DMS53 treated with DMSO at 0.1 percent for 48 hours (cell line): Measurements from ENCODE around the gene B4GALNT3.

Experiments
- DNase-seq: peaks from one replicate; lab custom pipeline; 2025; ENCODE audit not compliant: unreplicated experiment; lab: John Stamatoyannopoulos, UW

B4GALNT3 gene

DNA sequence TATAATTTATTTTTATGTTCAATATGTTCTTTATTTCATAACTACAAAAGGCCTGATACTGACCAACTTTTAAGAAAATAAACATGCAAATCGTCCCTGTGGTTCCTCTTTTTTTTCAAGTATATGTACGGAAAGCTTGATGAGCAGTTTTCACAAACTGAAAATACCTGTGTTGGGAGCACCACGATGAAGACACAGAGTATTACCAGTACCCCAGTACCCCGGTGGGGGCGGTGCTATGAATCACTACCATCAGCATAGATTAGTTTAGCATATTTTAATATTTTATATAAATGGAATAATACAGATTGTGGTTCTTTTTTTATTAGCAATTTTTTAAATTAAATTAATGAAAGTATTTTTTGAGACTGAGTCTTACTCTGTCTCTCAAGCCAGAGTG is 7.0 kb downstream of the B4GALNT3 start:
- no peak for DNase-seq

DNA sequence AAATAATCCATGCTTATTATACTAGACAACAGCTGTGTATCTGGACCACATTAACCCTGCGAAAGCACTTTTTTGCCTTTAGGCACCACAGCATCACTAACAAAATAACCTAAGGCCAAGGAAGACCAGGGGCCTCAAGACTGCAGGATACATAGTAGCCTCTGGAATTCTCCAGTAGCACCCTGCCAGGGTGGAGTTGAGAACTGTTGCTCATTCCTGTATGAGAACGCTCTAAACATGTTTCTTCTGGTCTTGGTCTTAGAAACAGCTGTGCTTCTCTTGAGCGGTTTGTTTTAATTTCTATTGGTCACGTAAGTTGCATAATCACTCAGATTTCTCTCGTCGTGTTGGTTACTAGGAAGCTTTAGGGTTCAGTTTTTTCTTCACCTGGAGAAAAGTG is 7.9 kb downstream of the B4GALNT3 start:
- DNase-seq, result no peak

DNA sequence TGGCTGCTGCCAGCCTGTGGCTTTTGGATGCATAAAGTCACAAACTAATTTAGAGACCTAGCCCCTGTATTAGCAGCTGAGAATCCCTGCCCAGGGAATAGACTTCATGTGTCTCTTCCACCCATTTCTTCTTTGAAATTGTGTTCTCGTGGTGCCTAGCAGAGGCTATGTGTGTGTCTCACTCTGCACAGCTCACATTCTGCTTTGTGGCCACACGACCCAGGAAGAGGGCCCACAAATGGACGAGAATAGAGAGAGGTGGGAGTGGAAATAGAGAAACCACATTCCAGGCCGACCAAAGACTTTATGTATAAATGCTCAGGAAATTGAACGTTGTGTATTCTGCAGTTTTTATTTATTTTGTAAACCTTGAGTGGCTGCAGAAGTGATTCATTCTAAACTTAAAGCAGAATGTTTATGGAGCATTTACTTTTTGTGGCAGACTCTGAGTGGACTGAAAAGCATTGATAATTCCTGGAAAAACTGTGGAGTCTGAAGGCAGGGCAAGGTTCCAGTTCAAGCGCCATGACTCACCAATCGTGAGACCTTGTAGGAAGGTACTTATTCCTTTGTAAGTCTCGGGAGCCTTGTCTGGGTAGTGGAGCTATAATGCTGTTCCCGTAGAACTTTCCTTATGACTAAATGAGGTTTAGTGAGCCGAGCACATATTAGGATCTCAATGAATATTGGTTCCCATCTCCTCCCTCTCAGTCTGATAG is 9.1 kb downstream of the B4GALNT3 start:
- DNase-seq, result no peak

DNA sequence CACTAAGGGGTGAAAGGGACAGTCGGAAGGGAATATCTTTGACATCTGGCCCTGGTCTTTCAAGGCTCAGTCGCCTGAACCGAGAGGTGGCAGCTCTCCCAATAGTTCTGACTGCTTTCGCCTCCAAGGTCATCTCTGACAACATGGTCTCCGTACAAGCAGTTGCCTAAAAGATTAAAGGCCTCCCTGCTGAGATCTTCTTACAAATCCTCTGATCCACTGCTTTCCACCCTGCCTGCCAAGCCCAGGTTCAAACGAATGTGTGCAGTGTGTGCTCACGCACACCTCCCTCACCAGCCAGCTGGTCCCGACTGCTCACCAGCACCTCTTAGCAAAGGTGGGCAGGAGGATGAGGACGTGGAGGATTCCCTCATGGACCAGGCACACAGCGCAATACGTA is 10.4 kb downstream of the B4GALNT3 start:
- no peak for DNase-seq

DNA sequence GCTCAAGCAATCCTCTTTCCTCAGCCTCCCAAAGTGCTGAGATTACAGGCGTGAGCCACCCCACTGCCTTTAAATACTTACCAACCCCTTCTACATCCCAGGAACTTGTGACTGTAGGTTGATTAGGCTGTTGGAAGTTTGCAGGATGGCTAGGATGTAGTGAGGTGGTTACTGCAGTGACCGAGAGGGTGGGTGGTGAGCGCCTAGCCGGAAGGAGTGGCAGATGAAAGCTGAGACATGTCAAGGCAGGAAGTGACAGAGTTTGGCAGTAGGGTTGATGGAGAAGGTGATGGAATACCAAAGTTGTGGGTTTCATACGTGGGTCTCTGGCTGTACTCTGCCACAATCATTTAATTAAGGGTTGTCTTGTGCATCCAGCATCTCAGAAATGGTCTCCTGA is 13.5 kb downstream of the B4GALNT3 start:
- DNase-seq, result no peak

DNA sequence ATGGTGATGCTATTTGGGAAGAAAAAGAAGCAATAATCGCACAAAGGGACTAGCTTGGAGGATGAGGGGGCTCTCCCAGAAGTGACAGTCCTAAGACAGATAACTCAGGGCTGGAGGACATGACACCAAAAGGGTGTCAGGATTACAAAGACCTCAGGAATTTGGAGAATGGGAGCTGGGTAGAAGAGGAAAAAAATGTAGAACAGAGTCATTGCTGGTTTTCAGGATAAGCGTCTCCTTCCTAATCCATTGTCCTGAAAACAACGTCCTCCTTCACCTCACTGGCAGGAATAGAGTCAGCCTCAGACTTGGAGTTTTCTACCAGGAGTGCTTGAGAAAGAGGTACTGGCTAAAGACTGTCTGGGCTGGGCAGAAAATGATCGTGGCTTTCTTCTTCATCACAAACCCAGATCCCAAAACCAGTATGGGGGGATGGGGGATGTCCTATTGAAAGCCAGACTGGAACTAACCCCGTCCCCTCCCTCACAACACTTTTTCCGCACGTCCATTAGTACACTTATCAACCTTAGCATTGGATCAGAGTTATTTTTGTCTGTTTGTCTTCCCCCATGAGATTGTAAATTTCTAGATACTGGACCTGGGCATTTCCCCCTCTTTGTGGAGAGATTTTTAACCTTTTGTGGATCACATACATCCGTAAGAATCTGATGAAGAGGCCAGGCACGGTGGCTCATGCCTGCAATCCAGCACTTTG is 14.3 kb downstream of the B4GALNT3 start:
- DNase-seq, result no peak

DNA sequence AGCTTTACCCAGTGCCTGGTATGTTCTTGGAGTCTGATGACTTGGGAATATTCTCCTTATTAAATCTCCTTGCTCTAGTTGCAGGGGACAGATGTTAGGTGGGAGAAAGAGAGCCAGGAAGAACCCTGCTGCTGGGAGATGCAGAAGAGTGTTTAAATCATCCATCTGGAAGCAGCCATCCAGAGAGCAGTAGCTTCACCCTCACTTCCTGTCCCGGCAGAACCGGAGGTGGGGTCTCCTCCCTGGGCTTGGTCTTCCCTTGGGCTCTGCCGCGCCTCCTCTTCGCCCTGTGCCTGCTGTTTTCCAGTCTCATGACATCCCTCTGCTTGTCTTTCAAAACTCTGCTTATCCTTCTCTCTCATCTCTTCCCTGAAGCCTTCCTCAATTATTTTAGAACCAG is 15.5 kb downstream of the B4GALNT3 start:
- no peak for DNase-seq

DNA sequence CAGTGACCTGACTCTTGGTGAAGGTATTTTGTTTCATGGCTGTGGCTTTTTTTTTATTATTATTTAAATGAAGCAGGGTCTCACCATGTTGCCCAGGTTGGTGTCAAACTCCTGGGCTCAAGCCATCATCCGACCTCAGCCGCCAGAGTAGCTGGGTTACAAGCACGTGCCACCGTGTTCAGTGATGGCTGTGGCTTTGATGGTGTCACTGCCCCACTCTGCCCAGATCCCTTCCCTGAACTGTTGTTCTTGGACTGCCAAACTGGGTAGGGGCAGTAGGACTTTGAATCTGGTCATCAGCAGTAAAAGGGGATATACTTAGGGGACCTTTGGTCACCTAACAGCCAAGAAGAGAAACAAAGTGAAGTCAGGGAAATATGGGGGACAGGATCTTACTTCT is 19.4 kb downstream of the B4GALNT3 start:
- DNase-seq, result no peak

DNA sequence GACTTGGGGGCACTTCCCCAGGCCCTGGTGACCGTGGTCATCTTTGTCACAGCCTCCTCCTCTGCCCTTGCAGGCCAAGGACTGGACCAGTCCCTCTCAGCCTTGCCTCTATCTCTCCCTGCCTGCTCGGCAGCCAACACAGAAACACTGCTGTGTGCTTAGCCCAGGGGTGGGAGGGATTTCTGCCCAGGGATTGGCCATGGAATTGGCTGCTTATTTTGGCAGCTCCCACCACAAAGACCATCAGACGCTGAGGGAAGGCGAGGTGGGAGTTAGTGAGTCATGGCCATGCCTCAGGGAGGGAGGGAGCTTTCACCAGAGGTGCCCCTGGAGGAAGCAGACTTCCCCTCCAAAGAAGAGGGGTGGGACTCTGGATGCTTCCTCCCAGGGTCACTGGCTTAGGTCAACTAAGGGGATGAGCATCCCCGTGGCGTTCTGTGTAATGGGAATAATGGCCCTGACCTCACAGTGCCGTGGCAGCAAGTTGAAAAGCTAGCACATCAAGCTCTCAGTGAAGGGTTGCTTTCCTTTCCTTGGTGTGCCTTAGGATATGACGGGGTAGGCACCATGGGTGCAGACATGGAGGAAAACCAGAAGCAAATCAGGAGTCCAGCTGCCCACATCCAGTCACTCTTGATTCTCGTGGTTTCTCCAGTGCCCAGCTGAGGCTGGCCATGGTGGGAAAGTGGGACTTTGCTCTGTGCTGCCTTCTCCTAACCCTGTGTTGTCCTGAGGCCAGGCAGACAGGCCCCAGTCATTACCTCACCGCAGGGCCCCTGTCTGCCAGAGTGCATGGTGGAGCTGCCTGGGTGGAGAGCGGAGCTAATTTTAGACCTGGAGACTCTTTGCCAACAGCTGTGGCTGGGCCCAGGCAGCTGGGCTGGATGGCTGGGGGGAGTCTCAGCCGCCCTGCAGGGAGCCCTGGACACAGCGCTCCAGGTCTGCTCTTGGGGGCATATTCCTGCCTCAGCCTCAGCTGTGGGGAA is 21.4 kb downstream of the B4GALNT3 start:
- DNase-seq, result no peak

DNA sequence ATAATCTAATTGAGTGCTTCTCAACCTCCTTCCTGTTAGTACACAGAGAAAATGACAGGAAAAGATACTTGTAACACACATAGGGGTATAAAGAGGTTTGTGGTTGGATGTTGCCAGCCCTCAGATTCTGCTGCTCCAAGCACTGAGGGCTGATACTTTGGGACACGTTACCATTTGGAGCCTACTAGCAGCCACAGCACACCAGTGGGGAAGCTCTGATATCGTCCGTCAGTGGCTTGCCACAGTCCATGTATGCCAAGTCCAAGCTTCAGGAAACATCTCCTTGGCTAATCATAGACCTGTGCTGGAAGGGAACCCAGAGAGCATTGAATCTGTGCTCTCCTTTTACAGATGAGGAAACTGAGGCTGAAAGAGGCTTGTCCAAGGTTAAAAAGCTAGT is 22.3 kb downstream of the B4GALNT3 start:
- no peak for DNase-seq

DNA sequence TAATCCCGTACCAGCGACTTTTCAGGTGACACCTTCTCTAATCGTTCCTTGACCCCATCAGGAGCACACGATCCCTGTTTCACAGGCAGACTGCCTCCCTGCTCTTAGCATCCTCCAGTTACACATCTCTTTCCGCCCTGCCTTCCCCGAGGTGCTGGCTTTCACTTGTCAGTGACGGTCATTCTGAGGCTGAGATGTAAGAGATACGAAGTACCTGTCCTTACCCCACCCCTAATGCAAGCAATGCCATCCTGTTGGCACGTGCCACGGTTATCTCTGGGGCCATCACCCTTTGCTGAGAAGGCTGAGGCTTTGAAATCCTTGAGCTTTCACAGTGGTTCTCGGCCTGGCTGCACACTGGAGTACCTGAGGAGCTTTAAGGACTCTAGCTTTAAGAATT is 24.4 kb downstream of the B4GALNT3 start:
- no peak for DNase-seq

DNA sequence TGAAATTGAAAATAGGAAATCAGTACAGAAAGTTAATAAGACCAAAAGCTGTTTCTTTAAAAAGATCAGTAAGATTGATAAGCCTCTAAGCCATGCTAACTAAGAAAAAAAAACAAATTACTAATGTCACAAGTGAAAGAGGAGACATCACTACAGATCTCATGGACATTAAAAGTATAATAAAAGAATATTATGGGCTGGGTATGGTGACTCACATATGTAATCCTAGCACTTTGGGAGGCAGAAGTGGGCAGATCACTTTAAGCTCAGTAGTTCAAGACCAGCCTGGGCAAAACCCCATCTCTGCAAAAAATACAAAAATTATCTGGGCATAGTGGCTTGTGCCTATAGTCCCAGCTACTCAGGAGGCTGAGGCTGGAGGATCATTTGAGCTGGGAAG is 30.5 kb downstream of the B4GALNT3 start:
- no peak for DNase-seq

DNA sequence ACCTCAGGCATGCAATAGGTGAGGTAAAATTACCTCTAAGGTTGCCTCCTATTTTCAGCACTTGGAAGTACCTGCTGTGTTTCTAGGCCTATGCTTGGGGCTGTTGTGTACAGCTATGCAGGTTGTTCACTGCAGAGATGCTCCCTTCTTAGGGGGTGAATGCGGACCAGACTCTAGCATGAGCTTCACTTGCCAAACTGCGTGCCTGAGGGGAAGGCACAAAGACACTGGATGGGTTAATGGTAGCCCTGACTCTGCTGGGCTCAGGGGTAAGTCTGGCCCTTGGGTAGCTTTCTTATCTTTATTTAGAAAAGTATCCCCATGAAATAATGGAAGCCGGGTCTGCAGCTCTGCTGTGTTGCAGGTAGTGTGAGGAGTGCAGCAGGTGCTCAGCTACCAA is 35.7 kb downstream of the B4GALNT3 start:
- DNase-seq, result no peak

DNA sequence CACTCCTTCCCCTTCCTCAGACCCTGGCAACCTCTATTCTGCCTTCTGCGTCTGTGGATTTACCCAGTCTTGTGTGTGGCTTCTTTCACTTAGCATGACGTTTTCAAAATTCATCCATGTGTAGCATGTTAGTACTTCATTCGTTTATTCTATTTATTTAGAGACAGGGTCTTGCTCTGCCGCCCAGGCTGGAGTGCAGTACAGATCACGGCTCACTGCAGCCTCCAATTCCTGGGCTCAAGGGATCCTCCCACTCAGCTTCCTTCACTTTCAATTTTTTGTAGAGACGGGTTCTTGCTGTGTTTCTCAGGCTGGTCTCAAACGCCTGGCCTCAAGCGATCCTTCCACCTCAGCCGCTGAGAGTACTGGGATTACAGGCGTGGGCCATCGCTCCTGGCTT is 37.0 kb downstream of the B4GALNT3 start:
- DNase-seq, result peak; percentile 45

DNA sequence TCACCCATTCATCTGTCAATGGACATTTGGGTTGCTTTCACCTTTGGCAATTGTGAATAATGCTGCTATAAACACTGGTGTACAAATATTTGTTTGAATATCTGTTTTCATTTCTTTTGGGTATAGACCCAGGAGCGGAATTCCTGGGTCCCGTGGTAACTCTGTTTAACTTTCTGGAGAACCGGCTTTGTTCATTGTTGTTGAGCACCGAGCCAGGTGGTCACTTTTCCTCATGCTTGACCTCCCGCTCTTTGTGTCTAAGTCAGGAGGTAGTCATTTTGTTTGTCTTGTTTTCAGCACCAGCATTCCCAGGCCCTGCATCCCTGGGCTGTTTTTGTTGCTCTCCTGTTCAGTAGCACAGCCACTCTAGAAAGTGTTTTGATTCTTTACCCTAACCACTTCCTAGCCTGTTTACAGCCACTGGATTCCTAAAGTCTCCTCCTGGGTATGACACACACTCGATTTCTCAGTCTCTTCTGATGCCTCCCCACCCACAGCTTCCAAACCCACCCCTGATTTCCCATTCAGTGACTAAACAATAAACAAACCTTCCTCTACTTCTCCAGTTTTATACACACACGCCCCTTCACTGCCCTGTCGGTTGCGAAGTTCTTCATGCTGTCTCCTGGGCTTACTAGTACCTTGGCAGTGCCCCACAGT is 37.9 kb downstream of the B4GALNT3 start:
- peak; percentile 99 for DNase-seq

DNA sequence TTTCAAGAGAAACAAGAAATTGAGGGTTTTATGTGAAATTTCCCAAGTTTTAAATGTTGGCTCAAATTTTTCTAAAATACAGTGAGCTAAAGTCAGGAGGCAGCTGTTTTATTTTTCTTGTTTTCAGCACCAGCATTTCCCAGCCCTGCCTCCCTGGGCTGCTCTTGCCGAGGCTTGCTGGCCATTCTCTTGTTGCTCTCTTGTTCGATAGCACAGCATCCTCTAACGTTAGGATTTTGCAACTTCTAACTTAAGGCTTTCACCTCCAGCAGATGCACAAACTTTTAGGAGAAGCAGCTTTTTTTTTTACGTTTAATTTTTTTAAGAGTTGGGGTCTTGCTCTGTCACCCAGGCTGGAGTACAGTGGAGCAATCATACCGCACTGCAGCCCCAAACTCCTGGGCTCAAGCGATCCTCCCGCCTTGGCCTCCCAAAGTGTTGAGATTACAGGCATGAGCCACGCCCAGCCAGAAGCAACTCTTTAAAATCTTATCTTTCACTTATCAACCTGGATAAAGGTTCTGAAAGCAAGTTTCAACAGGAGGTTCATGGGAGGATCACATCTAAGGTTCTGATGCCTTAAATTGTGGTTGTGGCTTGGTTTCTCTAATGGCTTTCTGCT is 40.2 kb downstream of the B4GALNT3 start:
- DNase-seq, result no peak

DNA sequence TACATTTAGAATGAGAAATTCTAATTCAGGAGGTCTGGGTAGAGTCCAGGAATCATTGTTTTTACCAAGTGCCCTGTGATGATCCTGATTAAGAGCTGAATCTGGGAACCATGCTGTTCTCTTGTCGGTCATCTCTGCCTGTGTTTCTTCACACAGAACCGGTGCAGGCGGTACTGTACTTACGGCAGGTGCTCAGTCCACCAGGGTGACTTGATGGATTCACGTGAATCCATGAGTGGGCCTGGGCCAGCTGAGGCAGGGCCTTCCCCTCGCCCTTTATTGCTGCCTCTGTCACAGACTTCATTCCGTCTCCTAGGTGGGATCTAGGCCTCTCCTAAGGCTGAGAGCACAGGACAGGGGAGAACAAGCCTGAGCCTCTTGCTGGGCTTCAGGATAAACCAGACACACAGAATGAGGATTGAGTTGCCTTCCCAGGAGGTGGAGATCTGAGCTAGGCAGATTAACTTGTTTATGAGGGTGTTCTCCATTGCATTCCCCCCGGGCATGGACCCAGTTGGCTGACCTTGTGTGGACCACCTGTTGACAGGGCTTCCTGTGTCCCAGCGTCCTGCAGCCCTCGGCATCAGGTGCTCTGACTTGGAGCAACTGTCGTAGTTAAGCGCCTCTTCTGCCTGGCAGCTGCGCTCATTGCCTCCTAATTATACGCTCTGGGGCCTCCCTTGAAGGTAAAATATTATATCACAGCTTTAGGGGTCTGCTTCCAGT is 42.1 kb downstream of the B4GALNT3 start:
- DNase-seq, result no peak

DNA sequence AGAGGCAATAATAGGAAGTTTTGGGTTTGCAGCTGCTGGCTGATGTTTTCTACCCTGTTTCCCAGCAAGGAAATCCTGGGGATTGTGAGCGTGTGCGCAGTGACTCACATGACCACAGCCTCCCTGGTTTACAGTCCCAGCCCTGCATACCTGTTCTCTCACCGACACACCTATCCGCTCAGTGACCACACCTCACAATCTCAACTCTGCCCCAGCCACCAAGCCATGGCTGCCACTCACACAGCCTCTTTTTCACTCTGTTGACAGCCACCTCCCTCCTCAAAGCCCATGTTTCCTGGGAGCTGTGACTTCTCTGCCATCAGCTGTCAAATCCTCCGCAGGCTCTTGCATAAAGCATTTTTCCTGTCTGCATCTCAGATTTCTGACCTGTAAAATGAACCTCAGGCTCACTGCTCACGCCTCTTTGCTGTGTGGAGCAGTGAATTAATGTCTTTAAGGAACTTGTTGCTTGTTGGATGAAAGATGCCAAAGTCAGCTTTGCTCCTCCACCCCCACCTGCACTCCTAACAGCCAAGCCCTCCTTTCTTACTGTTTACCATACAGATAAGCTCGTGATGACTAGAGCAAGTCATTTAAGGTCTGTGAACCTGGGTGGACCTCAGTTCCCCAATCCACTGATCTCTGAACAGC is 43.5 kb downstream of the B4GALNT3 start:
- DNase-seq, result peak; percentile 86

DNA sequence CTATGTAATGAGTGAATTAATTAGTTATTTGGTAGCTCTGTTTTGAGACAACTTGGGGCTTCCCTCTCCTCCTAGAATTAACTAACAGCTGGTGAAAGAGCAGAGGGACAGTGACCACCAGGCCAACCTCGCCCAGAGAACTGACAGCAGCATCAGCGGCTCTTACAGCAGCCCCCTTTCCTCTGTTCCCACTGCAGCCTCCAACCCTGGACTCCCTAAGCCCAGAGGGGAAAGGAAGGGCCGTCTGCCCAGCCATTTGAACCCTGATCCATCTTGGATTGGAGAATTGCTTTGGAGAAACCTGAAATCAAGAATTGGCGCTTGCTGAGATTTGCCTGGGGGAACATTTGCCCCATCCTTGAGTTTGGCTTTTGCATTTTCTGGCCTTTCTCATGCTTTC is 45.5 kb downstream of the B4GALNT3 start:
- no peak for DNase-seq

DNA sequence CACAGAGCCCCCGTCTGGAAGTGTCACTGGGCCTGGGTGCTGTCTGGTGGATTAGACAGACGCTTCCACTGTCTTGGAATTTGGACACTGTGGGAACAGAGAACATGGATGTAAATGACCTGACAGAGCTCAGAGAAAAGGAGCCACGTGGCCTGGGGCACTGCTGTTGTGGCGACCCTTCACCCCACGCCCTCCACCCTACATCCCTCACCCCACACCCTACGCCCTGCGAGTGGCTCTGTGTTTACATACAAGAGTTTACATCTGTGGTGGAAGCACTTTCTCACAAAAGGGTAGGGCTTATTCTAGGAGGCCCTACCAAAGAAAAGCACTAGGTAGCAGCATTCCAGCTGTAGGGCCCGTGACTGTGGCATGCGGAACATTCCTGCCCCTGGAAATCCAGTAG is 47.7 kb downstream of the B4GALNT3 start:
- no peak for DNase-seq
